Renal cortex interstitium (tissue), 11 donors: ENCODE results near the gene RPS4Y1. TPM values are rescaled to one million over a fixed set of nuclear protein-coding genes. Genes with fewer than 3 reads are reported as not detected.
"Not testable (repeated sequence)": the region's sequence is repeated elsewhere in the genome, so short reads cannot be mapped to it uniquely, and the experiment has no call there.

ENCODE experiments used
- DNase-seq, 11 donors: peaks; one replicate each; pipeline ENCODE4 v3.0.0-alpha.2; 2013; ENCODE audit warnings: low read depth in 9 of 11, low spot score in 4 of 11; ENCODE audit errors: extremely low read depth in 1 of 11
- polyA plus RNA-seq, 3 donors: library from polyadenylated mRNA; unstranded; fragments of 120-200 nt; gene quantifications; one replicate each; pipeline ENCODE4 v1.2.1, GENCODE V29; 2013; ENCODE audit not compliant: insufficient read length in 3 of 3

RPS4Y1 gene
- polyA plus RNA-seq, 3 donors: 3.1 to 715 (median 655) TPM

DNA sequence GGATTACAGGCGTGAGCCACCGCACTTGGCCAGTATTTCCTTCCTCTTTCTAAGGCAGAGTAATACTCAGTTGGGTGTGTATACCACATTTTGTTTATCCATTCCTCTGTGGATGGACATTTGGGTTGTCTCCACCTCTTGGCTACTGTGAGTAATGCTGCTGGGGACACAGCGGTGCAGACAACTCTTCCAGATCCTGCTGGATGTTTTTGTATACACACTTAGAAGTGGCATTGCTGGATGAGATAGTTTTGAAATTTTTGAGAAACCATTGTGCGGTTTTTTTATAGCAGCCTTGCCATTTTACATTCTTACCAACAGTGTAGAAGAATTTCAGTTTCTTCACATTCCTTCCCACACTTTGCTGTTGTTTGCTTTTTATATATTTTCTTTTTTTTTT is 16.3 kb downstream of the RPS4Y1 start:
- no peak for DNase-seq

DNA sequence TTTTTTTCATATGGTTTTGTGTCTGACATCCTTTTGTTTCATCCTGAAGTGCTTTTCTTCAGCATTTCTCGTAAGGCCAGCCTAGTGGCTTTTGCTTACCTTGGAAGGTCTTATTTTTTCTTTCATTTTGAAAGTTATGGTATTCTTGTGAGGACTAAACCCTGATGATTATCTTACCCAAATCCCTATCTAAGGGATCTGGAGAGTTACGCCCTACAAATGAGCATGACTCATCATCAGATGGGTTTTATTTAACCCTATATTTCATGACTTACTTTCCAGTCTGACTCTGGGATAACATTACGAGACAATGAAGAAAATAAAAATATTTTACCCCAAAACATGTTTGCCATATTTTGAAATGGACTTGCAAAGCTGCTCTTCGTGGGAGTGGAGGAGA is 18.4 kb downstream of the RPS4Y1 start:
- no peak for DNase-seq

DNA sequence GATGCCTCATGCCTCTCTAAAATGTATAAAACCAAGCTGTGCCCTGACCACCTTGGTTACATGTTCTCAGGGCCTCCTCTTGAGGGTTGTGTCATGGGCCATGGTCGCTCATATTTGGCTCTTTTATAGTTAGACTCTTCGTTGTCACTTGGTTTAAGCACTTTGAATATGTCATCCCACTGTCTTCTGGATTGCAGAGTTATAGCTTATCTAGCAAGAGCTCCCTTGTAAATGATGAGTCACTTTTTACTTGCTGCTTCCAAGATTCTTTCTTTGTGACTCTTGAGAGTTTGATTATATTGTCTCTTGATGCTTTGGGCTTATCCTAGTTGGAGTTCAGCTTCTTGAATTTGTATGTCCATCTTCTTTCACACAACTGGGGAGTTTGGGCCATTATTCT is 19.1 kb downstream of the RPS4Y1 start:
- DNase-seq: no peak

DNA sequence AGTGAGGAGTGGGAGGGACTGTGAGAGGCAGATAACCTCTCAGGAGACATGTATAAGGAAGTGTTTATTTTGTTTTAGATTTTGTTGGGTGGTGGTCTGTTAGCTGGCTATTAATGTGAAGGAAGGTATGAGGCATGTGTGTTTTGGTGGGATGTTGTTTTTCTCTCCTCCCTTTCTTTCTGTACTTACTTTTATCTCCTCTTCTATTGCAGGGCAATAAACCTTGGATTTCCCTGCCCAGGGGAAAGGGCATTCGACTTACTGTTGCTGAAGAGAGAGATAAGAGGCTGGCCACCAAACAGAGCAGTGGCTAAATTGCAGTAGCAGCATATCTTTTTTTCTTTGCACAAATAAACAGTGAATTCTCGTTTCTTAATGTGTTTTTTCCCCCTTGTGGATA is 25.2 kb downstream of the RPS4Y1 start:
- no peak for DNase-seq

DNA sequence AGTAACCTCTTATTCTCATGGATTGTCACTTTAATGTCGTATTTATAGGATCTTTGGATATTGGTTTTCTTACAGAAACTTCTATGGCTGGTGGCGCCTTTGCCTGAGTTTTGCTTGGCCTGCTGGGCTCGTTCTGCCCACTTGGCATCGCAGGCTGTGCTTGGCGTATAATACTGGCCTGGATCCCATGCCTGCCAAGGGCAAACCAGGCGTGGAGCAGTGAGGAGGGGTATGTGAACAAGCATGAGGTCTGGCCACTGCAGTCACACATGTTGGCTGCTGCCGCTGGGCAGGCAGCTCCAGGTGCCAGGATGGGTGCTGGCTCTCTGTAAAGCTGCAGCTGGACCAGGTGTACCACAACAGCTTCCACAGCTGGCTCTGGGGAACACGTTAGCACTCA is 26.1 kb downstream of the RPS4Y1 start:
- no peak for DNase-seq

DNA sequence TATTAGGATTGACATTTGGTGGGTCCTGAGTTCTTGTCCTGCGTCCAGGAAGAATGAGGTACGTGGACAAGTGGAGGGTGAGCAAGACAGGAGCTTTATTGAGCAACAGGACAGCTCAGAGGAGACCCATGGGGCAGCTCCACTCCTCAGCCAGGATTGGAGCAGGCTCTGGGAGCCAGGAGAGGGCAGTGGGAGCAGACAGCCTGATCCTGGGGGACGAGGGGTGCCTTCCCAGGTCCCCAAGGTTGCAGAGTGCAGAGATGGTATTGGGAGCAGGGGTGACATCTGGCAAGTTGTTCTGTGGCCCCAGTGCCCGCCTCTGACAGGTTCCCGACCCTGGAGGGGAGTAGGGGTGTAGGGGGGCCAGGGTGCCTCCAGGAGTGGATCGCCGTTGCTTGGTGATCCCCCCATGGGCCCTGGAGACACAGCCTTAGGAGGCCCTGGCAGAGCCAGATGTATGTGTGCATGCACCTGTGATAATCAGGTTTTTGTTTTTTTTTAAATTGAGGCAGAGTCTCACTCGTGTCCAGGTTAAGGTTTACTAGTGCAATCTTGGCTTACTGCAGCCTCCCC is 26.7 kb downstream of the RPS4Y1 start:
- no peak for DNase-seq

DNA sequence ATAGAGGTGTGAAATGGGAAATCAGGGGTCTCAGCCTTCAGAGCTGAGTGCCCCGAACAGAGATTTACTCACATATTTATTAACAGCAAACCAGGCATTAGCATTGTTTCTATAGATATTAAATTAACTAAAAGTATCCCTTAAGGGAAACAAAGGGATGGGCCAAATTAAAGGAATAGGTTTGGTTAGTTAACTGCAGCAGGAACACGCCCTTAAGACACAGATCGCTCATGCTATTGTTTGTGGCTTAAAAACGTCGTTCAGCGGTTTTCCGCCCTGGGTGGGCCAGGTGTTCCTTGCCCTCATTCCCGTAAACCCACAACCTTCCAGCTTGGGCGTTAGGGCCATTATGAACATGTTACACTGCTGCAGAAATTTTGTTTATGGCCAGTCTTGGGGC is 30.8 kb downstream of the RPS4Y1 start:
- DNase-seq: not testable (repeated sequence)

DNA sequence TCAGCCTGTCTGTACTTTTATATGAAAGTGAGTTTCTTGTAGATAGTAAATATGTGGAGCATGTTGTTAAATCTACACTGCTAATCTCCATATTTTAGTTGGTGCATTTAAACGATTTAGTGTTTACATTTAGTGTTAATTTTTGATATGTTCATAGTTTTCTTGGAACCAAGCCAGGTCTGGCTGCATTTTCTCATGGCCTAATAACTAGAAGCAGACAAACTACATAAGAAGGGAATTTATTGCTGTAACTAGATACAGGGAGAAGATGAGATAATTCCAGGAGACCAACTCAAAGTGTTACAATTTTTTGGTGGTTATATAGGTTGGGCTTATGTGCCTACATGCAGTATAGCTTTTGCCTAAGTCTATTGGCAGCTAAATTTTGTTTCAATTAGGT is 32.8 kb downstream of the RPS4Y1 start:
- DNase-seq: no peak

DNA sequence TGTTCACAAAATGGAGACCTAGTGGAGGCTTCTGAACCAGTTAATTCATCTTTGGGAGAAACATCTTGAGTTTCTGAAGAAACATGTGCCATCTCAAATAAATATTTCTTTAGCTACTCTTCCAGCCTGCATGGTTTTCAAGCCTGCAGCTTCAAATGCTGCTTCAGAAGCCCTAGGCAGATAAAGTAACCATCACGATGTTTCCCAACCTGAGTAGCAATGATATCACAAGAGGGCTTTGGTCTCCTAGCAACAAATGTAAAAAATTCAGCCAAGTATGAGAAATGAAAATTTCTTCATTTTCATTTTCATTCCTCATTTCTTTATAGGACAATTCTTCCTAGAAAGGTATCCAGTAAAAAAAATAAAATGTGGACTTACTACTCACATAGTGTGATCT is 42.2 kb downstream of the RPS4Y1 start:
- no peak for DNase-seq

DNA sequence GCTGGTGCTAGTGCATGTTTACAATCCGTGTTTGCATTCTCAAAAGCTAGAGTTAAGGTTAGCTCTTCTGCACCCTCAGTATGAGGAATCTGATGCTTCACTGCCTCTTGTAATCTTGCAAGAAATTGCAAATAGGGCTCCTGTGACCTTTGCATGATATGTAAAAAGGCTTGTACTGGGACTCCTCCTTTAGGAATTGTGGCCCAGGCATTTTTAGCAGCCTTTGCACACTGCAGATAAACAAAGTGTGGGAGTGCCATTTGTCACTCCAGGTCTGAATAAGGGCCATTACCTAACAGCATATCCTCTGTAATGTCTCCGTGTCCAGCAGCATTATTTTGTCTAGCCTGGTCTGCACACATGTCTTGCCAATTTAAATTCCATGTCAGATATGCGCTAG is 44.5 kb downstream of the RPS4Y1 start:
- no peak for DNase-seq

DNA sequence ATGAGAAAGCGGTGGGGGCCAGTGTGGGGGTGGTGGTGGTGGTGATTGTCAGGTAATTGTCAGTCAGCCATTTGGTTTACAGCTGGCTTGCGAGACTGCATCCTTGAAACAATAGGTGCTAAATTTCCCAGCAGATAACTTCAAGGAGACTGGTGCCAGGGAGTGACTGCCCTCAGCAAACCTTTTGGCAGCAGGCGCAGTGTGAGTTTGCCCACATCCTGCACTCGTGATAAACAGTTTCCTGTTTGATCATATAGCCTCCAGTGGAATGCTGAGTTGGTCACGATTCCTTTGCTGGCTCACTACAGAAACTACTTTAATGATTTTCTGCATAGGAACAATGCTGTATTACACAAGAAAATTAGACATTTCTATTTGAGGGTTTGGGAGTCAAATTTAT is 46.0 kb downstream of the RPS4Y1 start:
- no peak for DNase-seq

DNA sequence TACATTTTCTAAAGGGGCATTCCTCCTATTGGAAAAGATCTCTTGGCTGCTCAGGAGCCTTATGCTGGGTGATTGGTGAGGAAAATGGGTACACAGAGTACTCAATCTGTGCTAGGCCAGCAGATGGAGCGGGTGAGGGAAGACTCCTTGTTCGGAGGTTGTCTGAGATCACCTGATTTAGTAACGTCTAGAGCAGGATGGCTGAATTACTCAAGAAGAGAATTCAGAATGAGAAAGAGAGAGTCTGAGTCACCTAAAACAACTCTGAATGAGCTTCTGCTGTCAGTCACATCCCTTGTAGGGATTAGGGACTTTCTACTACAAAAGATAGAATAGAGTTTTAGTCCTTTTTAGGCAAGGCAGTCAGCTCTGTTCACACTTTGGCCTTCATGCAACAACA is 46.6 kb downstream of the RPS4Y1 start:
- no peak for DNase-seq

DNA sequence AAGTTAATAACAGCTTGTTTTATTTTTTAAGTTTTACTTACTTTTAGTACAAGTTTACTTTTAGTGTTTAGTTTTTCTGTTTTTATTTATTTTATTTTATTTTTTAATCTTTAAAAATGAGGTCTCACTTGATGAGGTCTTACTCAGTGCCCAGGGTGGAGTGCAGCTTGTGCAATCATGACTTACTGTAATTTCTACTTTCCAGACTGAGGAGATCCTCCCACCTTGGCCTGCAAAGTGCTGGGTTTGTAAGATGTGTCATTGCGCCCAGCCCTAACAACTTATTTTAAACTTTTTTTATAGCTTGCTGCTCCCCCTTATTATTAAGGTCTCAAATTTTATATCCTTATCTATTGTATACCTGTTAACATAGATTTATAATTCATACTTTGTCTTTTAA is 52.1 kb downstream of the RPS4Y1 start:
- no peak for DNase-seq

DNA sequence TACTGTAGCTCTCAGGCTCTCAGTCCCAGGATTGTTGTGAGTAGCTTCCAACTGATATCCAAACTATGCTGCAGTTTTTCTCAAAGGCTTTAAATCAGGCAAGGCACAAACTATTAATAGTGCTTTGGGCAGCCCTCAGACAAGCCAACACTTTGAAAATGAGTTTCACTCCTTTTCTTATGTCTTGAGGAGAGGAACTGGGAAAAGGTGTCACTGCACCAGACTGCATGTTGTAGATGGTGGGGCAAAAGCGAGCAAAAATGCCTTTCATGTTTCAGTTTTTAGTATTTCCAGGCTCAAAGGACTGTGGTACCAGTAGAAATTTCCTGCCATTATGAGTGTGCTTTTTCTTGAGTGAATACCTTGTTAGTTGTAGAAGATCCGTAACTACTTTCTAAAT is 54.6 kb downstream of the RPS4Y1 start:
- DNase-seq: no peak

DNA sequence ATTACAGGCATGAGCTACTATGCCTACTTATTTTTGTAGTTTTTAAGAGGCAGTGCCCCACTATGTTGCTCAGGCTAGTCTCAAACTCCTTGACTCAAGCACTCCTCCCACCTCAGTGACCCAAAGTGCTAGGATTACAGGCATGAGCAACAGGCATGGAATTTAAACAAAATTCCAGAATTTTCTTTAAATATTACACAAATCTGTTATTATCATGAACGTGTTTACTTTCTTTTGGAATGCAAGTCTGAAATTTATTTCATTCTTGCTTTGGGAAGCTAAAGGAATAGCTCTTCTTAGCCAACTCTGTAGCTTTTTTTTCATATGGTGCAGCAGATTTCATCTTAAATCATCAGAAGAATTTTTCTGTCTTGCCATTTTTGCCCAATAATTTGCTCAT is 66.0 kb downstream of the RPS4Y1 start:
- no peak for DNase-seq

DNA sequence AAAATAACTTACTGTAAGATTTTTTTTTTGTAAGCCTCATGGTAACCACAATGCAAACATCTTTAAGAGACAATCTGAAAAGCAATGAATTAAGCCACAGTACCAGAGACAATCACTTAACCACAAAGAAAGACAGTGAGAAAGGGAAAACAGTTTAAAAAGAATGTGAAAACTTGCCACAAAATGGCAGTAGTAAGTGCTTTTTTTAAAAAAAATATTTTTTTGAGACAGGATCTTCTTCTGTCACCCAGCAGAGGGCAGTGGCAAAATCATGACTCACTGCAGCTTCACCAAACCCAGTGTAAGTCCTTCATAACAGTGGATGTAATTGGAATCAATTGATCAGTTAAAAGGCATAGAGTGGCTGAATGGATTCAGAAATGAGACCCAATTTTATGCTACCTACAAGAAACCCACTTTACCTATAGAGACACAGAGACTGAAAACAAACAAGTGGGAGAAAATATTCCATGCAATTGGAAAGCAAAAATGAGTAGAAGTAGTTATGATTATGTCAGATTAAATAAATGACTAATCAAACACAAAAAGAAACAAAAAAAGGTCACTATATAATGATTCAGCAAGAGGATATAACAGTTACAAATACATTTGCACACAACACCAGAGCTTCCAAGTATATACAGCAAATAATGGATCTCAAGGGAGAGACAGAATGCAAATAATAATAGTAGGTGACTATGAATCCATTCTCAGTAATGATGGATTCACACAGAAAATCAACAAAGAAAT is 71.8 kb downstream of the RPS4Y1 start:
- DNase-seq: no peak

Other genes with a start within 250 kb of the RPS4Y1 start
- 1 to 10 TPM in 2 of 3 donors, not detected in 1; 2.9 to 4.2 TPM for gene SRY, start 53.9 kb upstream of the RPS4Y1 start, polyA plus RNA-seq
- 10 to 100 TPM in 2 of 3 donors, under 1 TPM in 1; 0.38 to 17.3 (median 14.2) TPM for gene ZFY, start 93.8 kb downstream of the RPS4Y1 start, polyA plus RNA-seq